Parietal lobe (tissue), 2 donors: ENCODE measurements around the gene YTHDC1. TPM values are rescaled to one million over a fixed set of nuclear protein-coding genes. Genes with fewer than 3 reads are reported as not detected.

Experiments
- small RNA-seq: library from RNA; depleted of rRNA; stranded (forward); fragments of <200 nt; gene quantifications from one replicate; pipeline ENCODE3, GENCODE V24; 2014; ENCODE audit warnings: low replicate concordance
- total RNA-seq: library from RNA; depleted of rRNA; stranded (reverse); fragments of >200 nt; gene quantifications from one replicate; pipeline ENCODE4 v1.2.3, GENCODE V29; 2014

The YTHDC1 gene
- 128 TPM for total RNA-seq

GRCh38 chr4:68349649-68350360 is at the start of gene YTHDC1:
TSS of gene YTHDC1 (minus strand) at chr4:68350090. CDS start at chr4:68349753, 337 bp downstream.

Small RNA genes lying within 50 kb of the gene (small RNA-seq; reads per million reads assigned to genes)
- not detected for gene MT2P1

Other genes starting within 250 kb of the YTHDC1 start
- gene TMPRSS11F, start 220.2 kb downstream of the YTHDC1 start, total RNA-seq: not detected
- not detected for gene TMPRSS11B, start 104.4 kb downstream of the YTHDC1 start, total RNA-seq
- not detected for gene TMPRSS11E, start 97.4 kb upstream of the YTHDC1 start, total RNA-seq
- not detected for gene UGT2B17, start 226.2 kb upstream of the YTHDC1 start, total RNA-seq